SK-N-SH treated with all-trans-retinoic acid at 6 μM for 48 hours (cell line): ENCODE measurements around the gene TRIM13.

Source experiments
- BACH2 ChIP-seq: fragments of 250-450 bp; sonication (Bioruptor Pico); IDR thresholded peaks from 2 replicates; pipeline ENCODE4 v1.9.0; 2021; ENCODE audit warnings: mild to moderate bottlenecking, borderline replicate concordance
- RARB ChIP-seq: fragments of 250-450 bp; sonication (Bioruptor Pico); IDR thresholded peaks from 2 replicates; pipeline ENCODE4 v1.8.0; 2021; ENCODE audit warnings: mild to moderate bottlenecking, moderate library complexity
- ZNF8 ChIP-seq: fragments of 450-650 bp; formaldehyde crosslinking; IDR thresholded peaks from 2 replicates; pipeline ENCODE4 v1.5.0; 2020; ENCODE audit warnings: mild to moderate bottlenecking, moderate library complexity
- TF ChIP-seq, protein P1 (sequence below): fragments of 250-450 bp; sonication (Bioruptor Pico); IDR thresholded peaks from 2 replicates; pipeline ENCODE4 v1.5.1; 2020; ENCODE audit warnings: low read depth, mild to moderate bottlenecking, moderate library complexity

DNA sequence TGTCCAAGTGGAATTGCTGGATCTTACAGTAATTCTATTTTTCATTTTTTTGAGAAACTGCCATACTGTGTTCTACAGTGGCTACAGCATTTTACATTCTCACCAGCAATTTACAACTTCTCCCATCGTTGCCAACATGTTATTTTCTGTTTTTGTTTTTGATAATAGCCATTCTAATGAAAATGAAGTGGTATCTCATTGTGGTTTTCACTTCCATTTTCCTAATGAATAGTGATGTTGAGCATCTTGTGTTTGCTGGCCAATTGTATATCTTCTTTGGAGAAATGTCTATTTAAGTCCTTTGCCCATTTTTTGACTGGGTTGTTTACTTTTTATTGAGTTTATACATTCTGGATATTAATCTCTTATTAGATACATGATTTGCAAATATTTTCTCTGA, 57.0 kb downstream of the TRIM13 start:
- TF ChIP-seq, protein P1, sequence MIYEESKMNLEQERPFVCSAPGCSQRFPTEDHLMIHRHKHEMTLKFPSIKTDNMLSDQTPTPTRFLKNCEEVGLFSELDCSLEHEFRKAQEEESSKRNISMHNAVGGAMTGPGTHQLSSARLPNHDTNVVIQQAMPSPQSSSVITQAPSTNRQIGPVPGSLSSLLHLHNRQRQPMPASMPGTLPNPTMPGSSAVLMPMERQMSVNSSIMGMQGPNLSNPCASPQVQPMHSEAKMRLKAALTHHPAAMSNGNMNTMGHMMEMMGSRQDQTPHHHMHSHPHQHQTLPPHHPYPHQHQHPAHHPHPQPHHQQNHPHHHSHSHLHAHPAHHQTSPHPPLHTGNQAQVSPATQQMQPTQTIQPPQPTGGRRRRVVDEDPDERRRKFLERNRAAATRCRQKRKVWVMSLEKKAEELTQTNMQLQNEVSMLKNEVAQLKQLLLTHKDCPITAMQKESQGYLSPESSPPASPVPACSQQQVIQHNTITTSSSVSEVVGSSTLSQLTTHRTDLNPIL, result no peak
- no peak for TF ChIP-seq RARB (CRISPR knock-in tag)
- no peak for TF ChIP-seq BACH2 (CRISPR knock-in tag)
- no peak for TF ChIP-seq ZNF8 (CRISPR knock-in tag)
